KOPT-K1 (cell line): ENCODE data around the gene CFH.
"Not testable (repeated sequence)": the region's sequence is repeated elsewhere in the genome, so short reads cannot be mapped to it uniquely, and the experiment has no call there.

ENCODE experiments used
- H3K27ac ChIP-seq: fragments of 200-600 bp; sonication (generic); 2 replicates; pipeline ENCODE4 v1.5.1; 2016; ENCODE audit warnings: antibody characterized with exemption, mild to moderate bottlenecking, low read depth, low read length; ENCODE audit not compliant: poor library complexity, severe bottlenecking
- H3K36me3 ChIP-seq: fragments of 200-600 bp; sonication (generic); 2 replicates; pipeline ENCODE4 v1.5.1; 2017; ENCODE audit warnings: antibody characterized with exemption, mild to moderate bottlenecking, low read length, moderate library complexity; ENCODE audit not compliant: insufficient read depth
- H3K9me3 ChIP-seq: fragments of 200-600 bp; sonication (generic); 2 replicates; pipeline ENCODE4 v1.5.1; 2017; ENCODE audit warnings: antibody characterized with exemption, low read length, mild to moderate bottlenecking; ENCODE audit not compliant: insufficient read depth, poor library complexity, severe bottlenecking

Gene CFH

GRCh38 chr1:196769823-196770222 is 118.0 kb downstream of the CFH start:
- H3K9me3 ChIP-seq, H3K36me3 ChIP-seq, H3K27ac ChIP-seq: not testable (repeated sequence)

- no peaks in the 10 kb centered on the region for H3K9me3 ChIP-seq
- no peak overlapping the region for H3K27ac ChIP-seq
- no peaks in the 10 kb centered on the region for H3K36me3 ChIP-seq
Measured at GRCh38 chr1:196773713-196774112, 121.9 kb downstream of the CFH start.

GRCh38 chr1:196774175-196774574 is 122.3 kb downstream of the CFH start:
- Histone ChIP-seq H3K36me3 (no peaks in the 10 kb centered on the region), H3K9me3 (no peaks in the 10 kb centered on the region), H3K27ac (no peak overlapping the region)

GRCh38 chr1:196774603-196775002 is 122.8 kb downstream of the CFH start, which contains the start of gene CFHR3:
Gene CFHR3 (plus strand): TSS chr1:196774840. CDS start chr1:196774887, 47 bp downstream.
- Histone ChIP-seq H3K9me3 (no peaks in the 10 kb centered on the region), H3K27ac (no peak within 1 kb of the TSS), H3K36me3 (no peaks in the 10 kb centered on the region)

GRCh38 chr1:196777603-196778002 is 125.8 kb downstream of the CFH start:
- Histone ChIP-seq H3K9me3 (no peaks in the 10 kb centered on the region), H3K27ac (no peak overlapping the region), H3K36me3 (no peaks in the 10 kb centered on the region)

- Histone ChIP-seq H3K36me3 (no peaks in the 10 kb centered on the region), H3K27ac (no peak overlapping the region), H3K9me3 (no peaks in the 10 kb centered on the region)
Measured at GRCh38 chr1:196779093-196779492, 127.2 kb downstream of the CFH start.

GRCh38 chr1:196791252-196791651 is 139.4 kb downstream of the CFH start:
- not testable (repeated sequence) for H3K9me3 ChIP-seq

GRCh38 chr1:196794103-196794502 is 142.3 kb downstream of the CFH start:
- H3K36me3 ChIP-seq, H3K27ac ChIP-seq, H3K9me3 ChIP-seq: not testable (repeated sequence)

More at GRCh38 chr1:196791252-196791651, 139.4 kb downstream of the CFH start:
- H3K27ac ChIP-seq, H3K36me3 ChIP-seq: not testable (repeated sequence)
